GM12872 (cell line): ENCODE measurements around the gene CES3.

Source experiments
- CTCF ChIP-seq: IDR thresholded peaks from 3 replicates; pipeline ENCODE4 v1.5.1; 2011; ENCODE audit warnings: low read depth, mild to moderate bottlenecking, low read length, moderate library complexity; ENCODE audit not compliant: insufficient read depth

CES3 gene

GRCh38 chr16:66942981-66943380 is 18.1 kb upstream of the CES3 start:
- TF ChIP-seq CTCF, result no peak

GRCh38 chr16:66943426-66944053 is 17.5 kb upstream of the CES3 start:
- no peak for TF ChIP-seq CTCF

GRCh38 chr16:66944054-66944441 is 17.0 kb upstream of the CES3 start:
- no peak for TF ChIP-seq CTCF

- no peak for TF ChIP-seq CTCF
Measured at GRCh38 chr16:66945939-66946338, 15.1 kb upstream of the CES3 start.

GRCh38 chr16:66946541-66946940 is 14.5 kb upstream of the CES3 start:
- no peak for TF ChIP-seq CTCF

GRCh38 chr16:66946974-66947301 is 14.1 kb upstream of the CES3 start:
- TF ChIP-seq CTCF, result no peak

GRCh38 chr16:66947302-66948065 is 13.6 kb upstream of the CES3 start:
- TF ChIP-seq CTCF, result peak; percentile 83
